DND-41 (cell line): ENCODE measurements around the gene HPCAL1.

Source experiments
- CTCF ChIP-seq: IDR thresholded peaks from 2 replicates; pipeline ENCODE4 v1.5.1; 2012; ENCODE audit warnings: borderline replicate concordance, low read length, moderate library complexity, mild to moderate bottlenecking; ENCODE audit not compliant: poor library complexity, severe bottlenecking; ENCODE audit errors: extremely low read depth
- EZH2 ChIP-seq: IDR thresholded peaks from 3 replicates; pipeline ENCODE4 v1.6.1; 2012; ENCODE audit warnings: borderline replicate concordance, low read depth, mild to moderate bottlenecking, moderate library complexity, low read length, inconsistent platforms; ENCODE audit not compliant: severe bottlenecking

GRCh38 chr2:10369269-10370255, 66.9 kb downstream of the HPCAL1 start:
- TF ChIP-seq CTCF = no peak
- TF ChIP-seq EZH2 = no peak
